ENCODE measurements around the gene ARPC4.

GRCh38 chr3:9767418-9767817, 25.5 kb upstream of the ARPC4 start:
- TF ChIP-seq FOXM1 (IDR thresholded peaks at IDR 0.05; ENCODE audit: borderline replicate concordance, low read depth), result no peak
- TF ChIP-seq MAX (IDR thresholded peaks at IDR 0.05), result no peak
- no peak for TF ChIP-seq EGR1 (IDR thresholded peaks at IDR 0.05)
- no peak for TF ChIP-seq CEBPB (IDR thresholded peaks at IDR 0.05)
- no peak for TF ChIP-seq TAF1 (IDR thresholded peaks at IDR 0.05; ENCODE audit: low read depth)
- no peak for TF ChIP-seq RAD21 (IDR thresholded peaks at IDR 0.05; ENCODE audit: low read depth)
- no peak for TF ChIP-seq USF1 (IDR thresholded peaks at IDR 0.05)
- no peak for TF ChIP-seq CREB1 (IDR thresholded peaks at IDR 0.05; ENCODE audit: low read depth)
- TF ChIP-seq REST (IDR thresholded peaks at IDR 0.05; ENCODE audit: low read depth), result no peak
- TF ChIP-seq EP300 (IDR thresholded peaks at IDR 0.05; ENCODE audit: borderline replicate concordance), result no peak
- no peak for TF ChIP-seq YY1 (IDR thresholded peaks at IDR 0.05; ENCODE audit: low read depth)
- TF ChIP-seq NFIC (IDR thresholded peaks at IDR 0.05), result no peak

Data from Ishikawa (cell line).